GM19193 (cell line): ENCODE results near the gene PDLIM4.

Source experiments
- POLR2A ChIP-seq: IDR thresholded peaks from 4 replicates; pipeline ENCODE4 v1.6.1; 2011; ENCODE audit not compliant: insufficient read depth, insufficient read length; ENCODE audit errors: extremely low read depth

PDLIM4 gene

DNA sequence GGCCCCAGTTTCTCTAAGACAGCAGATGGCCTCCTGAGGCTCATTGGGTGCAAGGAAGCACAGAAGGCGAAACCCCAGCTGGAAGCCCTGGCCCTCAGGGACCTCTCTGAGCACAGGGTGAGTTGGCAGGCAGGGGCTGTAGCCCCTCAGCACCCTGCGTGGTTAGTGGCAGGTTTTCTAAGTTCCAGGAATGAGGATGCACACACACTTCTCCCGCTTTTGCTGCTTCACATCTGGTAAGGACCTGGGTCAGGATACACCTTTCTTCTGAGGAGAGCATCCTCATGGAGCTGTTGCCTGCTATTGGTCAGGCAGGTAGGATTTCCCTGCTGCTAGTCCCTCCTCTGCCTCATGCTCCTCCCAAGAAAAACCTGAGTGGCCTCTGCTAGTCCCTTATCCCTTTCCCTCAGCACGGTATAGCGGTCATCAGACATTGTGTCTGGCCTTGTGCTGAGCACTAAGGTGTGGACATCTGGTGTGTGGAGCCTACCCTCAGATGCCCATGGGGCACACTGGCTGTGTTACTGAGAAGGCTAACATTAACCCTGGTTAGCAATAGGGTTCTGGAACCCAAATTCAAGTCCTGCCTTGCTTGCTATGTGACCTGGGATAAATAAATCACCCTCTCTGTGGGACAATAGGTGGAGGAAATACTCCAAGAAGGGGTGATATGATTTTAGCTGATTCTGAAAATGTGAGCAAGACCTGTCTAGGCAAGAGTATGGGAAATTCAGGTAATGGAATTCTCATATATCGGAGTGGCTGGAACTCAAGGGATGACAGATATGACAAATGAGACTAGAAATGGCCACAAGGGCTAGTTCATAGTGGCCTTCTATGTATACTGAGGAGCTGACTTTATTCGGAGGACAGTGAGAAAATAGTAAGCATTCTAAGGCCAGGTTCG, 38.3 kb downstream of the PDLIM4 start:
- TF ChIP-seq POLR2A: no peak

DNA sequence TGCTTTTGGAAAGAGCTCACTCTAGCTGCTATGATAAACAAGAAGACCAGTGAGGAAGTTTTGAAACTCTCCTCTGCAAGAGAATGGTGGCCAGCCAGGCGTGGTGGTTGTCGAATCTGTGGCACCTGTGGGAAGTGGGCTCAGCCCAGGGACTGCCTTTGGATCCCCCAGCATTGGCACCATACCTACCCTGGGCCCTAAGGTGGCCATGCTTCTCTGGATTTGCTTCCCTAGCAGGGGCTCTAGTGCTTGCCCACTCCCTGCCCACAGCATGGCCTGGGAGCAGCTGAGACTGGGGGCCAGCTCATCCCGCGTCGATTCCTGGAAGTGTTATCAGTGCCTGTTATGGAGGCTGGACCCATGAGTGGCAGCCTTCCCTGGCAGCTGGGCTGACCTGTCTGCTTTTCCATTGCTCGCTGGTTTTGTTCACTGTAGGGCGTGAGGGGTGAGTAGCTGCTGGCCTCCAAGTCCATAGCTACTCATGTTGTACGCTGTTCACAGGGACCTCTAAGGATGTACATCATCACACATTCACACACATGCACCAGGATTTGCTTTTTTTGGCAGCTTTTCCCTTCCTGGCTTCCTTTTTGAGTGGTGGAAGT, 39.0 kb downstream of the PDLIM4 start:
- no peak for TF ChIP-seq POLR2A

DNA sequence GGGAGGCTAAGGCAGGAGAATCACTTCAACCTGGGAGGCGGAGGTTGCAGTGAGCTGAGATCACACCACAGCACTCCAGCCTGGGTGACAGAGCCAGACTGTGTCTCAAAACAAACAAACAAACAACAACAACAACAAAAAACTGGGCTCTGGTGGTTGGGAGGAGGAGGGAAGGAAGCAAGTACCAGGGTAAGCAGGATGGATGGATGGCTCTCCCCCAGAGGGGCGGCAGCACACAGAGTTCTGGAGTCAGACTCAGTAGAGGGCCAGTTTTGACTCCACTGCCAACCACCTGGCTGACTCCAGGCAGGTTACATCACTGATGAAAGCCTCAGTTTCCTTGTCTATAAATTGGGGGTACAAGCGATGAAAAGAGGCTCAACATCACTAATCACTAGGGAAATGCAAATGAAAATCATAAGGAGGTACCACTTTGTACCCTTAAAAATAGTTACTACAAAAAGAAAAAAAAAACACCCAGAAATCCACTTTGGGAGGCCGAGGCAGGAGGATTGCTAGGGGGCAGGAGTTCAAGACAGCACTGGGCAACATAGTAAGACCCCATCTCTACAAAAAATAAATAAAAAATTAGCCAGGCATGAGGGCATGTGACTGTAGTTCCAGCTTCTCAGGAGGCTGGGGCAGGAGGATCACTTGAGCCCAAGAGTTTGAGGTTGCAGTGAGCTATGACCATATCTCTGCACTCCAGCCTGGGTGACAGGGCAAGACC, 39.9 kb downstream of the PDLIM4 start:
- TF ChIP-seq POLR2A: no peak

DNA sequence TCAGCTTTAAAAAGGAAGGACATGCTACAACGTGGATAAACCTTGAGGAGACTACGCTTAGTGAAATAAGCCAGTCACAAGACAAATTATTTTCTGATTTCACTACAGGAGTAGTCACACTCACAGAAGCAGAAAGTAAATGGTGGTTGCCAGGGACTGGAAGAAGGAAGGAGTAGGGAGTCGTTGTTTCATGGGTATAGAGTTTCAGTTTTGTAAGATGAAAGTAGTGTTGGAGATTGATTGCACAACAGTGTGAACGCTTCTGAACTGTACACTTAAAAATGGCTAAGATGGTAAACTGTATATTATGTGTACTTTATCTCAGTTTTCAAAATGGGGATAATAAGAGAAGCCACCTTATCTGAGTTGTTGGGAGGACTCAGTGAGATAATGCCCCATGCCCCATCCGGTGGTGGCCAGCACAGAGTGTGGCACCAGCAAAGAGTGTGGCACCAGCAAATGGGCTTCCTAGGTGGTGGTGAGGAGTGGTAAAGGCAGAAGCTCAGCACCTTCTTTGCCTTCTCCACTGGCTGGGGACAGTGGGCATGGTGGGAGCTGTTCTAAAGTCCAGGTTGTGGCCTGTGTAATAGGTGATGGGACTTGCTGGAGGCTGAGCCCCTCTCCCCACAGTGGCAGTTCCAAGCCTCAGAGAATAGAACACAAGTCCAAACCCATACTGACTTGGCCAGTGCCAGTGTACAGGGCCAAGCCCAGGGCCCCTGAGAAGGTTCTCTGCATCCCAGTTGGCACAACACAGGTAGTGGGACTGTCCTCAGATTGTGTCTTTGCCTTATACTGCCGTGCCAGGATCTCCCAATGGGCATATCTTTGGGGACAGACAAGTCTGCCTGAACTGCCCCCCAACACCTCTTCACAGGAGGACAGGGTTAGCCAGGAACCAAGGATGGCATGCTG, 41.1 kb downstream of the PDLIM4 start:
- no peak for TF ChIP-seq POLR2A

DNA sequence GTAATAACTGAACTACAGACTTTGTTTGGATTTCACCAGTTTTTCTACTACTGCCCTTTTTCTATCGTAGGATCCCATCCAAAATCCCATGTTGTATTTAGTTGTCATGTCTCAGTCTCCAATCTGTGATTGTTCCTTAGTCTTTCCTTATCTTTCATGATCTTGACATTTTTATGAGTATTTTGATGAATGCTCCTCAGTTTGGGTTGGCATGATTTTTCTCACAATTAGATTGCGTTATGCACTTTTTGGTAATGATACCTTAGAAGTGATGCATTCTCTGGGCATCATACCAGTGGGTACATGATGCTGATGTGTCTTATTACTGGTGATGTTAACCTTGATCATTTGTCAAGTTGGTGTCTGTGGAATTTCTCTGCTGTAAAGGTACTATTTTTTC, 42.4 kb downstream of the PDLIM4 start:
- no peak for TF ChIP-seq POLR2A

DNA sequence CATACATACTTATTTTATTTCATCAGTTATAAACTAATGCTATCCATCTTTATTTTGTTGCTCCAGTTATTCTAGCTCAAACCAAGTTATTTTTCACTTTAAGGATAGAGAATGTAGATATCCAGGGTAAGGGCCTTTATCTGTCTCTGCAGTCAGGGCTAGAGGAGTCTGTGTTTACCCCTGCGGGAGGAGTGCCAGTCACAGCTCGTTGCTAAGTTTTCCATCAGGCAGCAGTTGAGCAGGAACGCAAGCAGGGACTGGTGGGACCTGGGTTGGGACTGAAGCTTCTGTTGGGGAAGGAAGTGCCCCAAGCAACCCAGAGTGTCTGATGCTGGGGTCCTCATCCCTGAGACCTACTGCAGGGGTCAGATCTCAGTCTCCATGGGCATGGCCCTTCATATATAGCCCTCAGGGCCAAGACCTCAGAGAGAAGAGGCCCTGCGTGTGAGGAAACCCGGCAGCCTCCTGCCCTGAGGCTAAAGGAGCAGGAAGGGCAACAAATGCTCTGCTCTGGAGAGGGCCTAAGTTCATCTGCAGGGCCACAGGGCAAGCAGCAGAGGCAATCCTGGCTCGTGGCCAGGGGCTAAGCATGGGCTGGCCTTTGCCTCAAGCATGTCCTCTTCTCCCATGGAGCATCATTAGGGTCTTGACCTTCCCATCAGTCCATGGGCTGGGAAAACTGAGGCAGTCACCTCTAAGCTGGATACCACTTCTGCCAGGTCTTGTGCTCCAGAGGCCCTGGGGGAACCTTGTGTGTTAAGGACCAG, 43.3 kb downstream of the PDLIM4 start:
- TF ChIP-seq POLR2A: no peak

DNA sequence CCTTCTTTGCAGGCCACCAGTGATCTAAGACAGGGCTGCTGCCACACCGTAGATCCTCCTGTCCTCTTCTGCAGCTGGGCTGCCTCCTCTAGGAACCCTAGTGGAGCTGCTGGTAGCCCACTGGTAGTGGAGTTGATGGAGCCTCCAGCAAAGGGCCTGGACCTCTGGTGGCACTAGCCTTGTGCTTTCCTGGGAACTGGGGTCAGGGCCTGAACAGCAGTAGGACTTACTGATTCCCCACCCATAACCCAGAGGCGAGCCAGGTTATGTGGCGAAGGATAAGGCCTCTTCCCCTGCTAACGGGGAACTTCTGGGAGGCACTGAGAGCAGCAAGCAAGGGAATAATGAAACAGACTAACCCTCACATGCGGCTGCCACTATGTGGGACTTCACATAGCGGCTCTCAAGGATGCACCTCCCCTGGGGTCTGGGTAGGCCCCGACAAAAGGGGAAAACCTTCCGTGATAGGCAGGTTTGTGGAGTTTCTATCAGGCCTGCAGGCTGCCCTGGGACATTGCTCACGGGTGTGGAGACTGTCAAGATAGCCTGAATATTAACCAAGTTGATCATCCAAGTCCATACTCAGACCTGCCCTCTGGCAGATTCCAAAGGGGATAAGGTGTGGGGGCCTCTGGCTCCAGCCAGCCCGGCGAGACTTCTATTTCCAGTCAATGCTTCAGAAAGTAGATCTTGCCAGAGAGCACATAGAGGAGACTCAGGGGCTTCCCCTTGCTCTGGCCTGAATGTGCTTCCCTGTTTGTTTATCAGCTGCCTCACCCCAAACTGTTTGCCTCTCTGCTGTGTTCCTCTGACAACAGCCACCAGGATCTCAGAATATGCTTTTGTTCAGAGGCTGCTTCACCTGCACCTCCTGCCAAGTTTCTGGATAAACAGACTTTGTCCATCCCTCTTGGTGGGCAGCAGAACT, 44.1 kb downstream of the PDLIM4 start:
- no peak for TF ChIP-seq POLR2A

DNA sequence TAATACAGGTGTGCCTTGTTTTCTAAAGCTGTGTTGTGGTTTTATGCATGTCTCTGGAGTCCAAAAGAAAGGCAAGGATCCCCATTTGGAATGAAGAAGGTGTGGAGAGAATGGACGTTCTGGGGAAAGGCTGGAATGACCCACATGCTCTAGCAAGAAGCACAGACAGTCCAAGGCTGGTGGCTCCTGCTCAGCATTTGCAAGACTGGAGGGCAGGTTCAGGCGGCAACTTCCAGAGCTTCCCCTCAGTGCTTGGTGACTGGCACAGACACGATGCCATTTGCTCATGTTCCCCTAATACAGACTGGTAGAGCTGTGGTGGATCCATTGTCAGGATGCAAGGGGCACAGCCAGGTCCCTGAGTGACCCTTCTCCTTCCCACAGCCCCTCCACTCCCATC, 44.9 kb downstream of the PDLIM4 start:
- no peak for TF ChIP-seq POLR2A

DNA sequence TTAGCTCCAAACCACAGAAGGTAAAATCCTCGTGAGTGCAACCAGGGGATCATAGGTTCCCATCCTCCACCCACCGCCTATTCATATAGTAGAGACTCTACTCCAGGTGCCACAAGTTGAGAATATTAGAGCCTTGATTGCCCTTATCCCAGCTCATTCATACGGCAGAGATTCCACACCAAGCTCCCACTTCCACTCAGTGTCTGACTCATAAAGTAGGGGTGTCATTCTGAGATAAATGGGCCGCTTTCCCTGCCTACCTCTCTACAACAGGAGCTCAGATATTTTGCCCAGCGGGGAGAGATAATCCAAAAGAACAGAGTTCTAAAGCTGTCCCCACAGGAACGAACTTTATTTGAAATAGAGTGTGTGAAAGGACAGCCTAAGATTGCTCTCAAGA, 46.1 kb downstream of the PDLIM4 start:
- no peak for TF ChIP-seq POLR2A

DNA sequence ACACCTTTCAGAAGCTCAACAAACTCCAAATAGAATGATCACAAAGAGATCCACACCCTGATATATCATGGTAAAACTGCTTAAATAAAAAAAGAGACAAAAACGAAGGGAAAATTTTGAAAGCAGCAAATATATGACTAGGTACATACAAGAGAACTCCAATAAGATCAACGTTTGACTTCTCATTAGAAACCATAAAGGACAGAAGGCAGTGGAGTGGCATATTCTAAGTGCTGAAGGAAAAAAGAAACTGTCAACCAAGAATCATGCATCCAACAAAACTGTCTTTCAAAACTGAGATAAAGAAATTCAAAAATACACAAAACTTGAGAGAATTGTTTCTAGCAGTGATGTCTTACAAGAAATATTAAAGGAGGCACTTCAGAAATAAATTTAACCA, 47.9 kb downstream of the PDLIM4 start:
- TF ChIP-seq POLR2A: no peak

DNA sequence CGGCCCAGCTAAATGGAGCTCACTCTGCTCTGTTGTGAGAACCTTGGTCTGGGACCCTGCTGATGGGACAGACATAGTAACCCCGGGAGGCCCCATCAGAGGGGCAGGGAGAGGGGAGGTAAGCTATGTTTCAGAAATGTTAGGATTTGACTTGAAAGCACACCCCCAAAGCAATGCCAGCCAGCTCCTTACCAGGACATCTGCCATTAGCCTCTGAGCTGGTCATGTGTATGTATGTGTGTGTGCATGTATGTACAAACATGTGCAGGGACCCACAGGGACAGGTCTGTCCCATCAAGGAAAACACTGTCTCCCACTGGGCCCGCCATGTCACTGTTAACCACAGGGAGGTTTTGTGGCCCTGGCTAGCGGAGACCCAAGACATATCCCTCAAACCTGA, 51.2 kb downstream of the PDLIM4 start:
- TF ChIP-seq POLR2A: no peak

DNA sequence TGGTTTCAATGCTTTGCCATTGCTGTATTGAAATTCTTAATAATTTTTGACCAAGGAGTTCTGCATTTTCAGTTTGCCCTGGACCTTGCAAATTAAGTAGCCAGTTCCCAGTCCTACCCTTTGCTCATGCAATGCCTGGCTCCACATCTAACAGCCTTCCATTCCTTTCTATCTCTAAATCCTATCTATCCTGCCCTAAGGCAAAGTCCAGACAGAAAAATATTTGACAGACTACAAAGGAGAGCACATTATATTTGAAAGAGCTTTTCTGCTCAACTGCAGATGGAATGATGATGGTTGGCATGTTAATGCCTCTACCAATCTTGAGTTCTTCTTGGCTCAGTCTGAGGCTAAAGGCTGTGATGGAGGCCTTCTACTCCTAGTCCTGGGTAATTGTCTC, 52.2 kb downstream of the PDLIM4 start:
- TF ChIP-seq POLR2A: no peak
